ENCODE measurements around the gene TBC1D7.
A peak's percentile ranks its signal among the peaks of the same experiment; 100 is the strongest.
"Not testable (repeated sequence)": the region's sequence is repeated elsewhere in the genome, so short reads cannot be mapped to it uniquely, and the experiment has no call there.

The TBC1D7 gene

GRCh38 chr6:13355999-13356785 lies 27.9 kb upstream of the TBC1D7 start:
- DNase-seq = no peak

DNA sequence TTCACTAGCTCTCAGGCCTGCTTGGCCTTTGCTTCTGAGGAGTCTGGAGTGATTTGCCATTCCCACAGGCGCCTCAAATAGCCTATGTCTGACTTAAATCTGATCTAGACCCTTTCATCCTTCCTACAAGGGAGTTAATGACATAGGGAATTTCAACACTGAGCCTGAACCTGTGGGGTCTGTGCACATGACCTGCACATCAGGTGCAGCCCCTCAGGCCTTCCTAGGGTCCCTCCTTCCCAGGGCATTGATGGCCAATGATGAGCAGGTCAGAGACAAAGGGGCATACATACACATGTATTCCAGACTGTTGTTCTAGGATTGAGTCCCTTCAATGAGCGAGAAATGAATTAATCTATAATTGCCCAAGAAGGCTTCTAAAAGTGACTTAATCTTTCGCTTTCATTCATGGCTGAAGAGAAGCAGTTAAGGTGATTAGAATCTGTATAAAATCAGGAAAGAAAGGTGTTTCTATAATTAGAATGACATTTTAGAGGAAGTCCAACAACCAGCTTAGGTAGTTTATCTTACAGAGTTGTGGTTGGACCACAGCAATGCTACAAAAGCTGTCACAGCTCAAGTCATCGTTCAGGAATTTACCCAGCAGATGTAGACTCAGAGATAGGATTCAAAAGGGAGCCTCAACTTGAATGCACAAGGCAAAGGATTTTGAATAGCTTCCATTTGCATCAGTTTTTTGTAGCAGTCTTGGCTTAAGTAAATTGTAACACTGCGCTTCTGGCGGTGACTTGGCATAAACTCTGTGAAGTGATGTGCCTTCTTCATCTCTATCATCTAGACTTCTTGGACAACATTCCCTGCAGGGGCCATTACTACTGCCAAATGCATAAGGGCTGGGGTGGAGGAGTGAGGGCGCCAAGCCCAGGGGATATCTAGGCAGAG lies 27.0 kb upstream of the TBC1D7 start:
- DNase-seq = no peak

- DNase-seq = no peak
These were observed 26.1 kb upstream of the TBC1D7 start for GRCh38 chr6:13354331-13355042.

GRCh38 chr6:13352165-13352564 lies 23.8 kb upstream of the TBC1D7 start:
- DNase-seq = no peak

DNA sequence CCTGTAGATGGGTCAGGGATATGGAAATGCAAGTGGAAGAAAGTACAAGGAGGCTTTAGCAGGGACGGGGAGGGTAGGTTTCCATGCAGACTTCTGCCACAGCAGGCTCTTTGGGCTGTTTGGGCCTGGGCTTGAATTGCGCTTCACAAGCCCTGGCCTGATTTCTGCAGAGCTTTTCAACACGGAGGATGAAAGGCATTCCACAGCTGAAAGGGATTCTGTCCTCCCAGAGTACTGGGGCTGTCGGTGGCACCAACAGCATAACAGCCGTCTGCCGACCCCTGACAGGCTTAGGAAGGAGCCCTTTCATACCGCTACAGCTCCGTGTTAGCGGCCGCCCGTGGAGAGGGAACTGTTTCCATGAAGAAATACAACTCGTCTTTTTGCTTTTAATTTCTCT lies 22.9 kb upstream of the TBC1D7 start:
- no peak for DNase-seq

DNA sequence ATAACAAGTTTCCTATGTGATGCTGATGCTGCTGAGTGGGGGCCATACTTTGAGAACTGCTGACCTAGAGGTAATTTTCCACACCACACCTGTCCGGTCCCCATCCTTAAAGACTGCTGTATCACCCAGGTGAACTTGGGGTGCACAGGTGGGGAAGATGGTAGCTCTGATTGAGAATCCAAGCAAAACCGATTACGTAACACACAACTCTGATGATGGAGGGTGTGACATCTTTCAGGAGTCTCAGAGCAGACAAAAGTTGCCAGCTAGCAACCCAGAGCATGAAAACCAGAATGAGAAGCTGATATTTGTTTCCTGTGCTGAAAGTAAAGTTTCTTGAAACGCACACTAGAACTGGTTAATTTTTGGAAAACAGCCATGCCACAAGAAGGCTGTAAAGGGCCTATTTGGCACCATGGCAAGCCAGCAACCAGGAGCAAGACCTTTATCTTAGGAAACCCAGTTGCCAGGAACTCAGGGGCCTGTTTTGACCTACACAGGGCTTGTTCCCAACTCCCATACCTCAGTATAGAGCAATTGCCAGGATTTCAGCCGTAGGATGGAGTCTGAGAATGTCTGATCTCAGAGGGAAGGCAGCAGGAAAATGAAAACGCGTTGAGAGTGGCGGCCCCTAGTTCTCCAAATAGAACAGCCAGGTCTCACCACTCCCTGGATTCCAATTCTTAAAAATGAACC lies 21.6 kb upstream of the TBC1D7 start:
- DNase-seq = no peak

- DNase-seq = no peak
These were observed 20.2 kb upstream of the TBC1D7 start for GRCh38 chr6:13348334-13349113.

DNA sequence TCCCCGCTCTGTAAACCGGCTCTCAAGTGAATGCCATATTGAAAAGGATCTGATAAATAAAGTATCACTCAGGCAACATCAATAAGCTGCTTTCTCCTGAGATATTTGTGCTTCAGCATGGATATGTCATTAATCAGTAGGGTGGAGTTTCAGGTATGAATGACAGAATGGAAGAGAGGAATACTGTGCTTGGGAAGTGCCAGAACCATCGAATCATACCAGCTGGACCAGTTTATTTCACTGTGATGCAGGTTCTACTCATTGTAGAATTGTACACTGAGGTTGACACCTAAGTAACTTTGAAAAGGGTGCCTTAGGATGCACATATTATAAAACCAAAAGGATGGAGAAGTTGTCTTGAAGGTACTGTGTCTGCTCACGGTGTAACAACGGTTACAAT lies 17.9 kb upstream of the TBC1D7 start:
- no peak for DNase-seq

DNA sequence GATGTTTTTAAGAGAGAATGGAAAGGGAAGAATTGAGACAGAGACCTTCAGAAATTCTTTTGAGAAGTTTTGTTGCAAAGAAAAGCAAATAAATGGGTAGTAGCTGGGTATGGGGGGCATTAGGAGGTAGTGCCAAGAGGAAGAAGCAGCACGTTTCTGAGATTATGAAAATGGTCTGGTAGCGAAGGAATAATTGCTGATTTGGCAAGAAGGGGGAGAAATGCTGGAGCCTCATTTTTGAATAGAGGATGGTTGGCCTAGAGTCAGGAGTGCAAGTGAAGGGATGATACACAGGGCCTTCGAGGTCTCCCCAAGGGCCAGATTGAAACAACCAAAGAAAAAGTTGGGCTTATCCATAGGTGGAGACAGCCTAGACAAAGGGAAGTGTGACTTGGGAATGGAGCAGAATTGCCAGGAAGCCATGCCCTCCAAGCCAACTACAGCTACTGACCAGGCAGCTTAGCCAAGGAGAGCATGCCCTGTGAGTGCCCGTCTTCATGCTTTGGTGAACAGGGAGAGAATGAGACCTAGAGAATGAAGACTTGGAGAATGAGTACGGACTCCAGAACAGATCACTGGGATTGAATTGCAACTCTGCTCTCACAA lies 14.2 kb upstream of the TBC1D7 start:
- no peak for DNase-seq

GRCh38 chr6:13339863-13340630 lies 11.7 kb upstream of the TBC1D7 start:
- DNase-seq = no peak

DNA sequence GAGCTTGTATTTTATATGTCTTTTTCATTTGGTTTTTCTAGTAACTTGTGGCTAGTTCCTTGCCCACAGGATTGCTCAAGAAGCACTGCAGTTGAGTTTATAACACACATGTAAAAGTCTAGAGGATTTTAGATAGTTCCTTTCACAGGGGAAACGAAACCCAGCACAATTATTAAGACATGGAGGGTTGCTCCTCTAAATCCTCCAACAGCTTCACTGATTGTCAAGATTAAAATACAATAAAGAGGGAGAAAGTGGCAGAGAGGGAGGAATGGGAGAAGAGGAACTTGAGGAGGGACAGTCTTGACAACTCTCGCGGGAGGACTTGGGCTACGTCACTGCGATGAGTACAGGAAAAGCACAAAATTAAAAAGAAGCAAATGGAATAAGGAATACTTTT lies 9.7 kb upstream of the TBC1D7 start:
- DNase-seq = no peak

- peak; percentile 90 for DNase-seq
These were observed 8.2 kb upstream of the TBC1D7 start for GRCh38 chr6:13336553-13336952.

DNA sequence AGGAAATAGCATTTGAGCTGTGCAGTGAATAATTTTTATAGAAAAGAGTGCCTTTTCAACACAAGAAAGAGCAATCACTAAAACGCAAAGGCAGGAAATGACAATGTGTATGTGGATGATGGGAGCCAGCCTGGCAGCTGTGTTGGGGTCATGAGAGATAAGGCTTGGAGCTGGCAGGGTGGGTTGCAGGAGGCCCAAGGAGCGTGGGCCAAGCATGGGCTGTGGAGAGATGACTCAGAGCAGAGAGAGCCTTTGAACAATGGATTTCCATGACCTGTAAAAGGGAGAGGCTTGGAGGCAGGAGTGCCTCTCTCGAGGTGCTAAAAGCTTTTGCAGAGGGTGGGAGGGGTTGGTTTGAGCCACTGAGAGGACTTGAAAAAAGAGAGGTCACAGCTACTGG lies 6.6 kb upstream of the TBC1D7 start:
- no peak for DNase-seq

DNA sequence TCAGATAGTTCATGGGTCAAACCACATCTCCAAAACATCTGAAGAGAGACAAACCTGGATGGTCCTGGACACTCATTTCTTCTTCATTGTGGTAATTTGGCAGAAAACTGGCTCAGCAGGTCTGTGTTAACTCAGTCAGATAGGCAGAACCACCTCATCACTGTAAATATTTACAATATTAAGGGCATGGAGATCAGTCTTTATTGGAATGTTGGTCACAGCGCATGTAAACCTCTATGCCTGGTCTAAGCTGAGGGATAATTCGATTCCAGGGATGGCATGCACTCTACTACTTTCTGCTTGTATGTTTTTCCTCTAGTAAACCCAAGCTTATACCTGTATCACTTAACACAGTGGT lies 4.0 kb upstream of the TBC1D7 start:
- DNase-seq = no peak

- DNase-seq = peak; percentile 49
These were observed 3.4 kb upstream of the TBC1D7 start for GRCh38 chr6:13331516-13332348.

- no peak for DNase-seq
These were observed 492 bp upstream of the TBC1D7 start for GRCh38 chr6:13328875-13329183.

DNA sequence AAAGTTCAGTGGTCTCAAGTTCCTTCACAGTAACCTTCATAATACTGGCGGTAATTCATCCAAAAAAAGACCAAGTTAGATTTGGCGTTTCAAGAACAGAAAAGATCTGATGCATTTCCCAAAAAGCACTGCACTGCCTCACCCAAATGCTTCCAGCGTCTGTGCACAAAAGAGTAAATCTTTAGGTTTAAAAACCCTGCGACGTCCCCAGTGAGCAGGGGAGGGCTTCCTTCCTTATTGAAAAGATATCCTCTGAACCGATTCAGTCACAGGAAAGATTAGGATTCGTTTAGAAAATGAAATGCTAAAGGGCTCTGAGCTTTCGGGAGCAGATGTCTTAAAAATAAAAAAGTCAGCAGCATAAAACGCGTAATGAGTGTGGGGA lies 654 bp downstream of the TBC1D7 start:
- no peak for DNase-seq

- DNase-seq = not testable (repeated sequence)
These were observed 2.2 kb downstream of the TBC1D7 start for GRCh38 chr6:13326031-13326586.

GRCh38 chr6:13319891-13320564 lies 8.3 kb downstream of the TBC1D7 start:
- DNase-seq = no peak

Measured in NCI-H2029 treated with DMSO at 0.1 percent for 48 hours (cell line).